Raji (cell line): Measurements from ENCODE around the gene RIMS4.

Source experiments
- POLR2A ChIP-seq: IDR thresholded peaks from 2 replicates; pipeline ENCODE4 v1.6.1; 2011; ENCODE audit warnings: low read depth, low read length, control low read depth; ENCODE audit not compliant: insufficient read depth

RIMS4 gene

GRCh38 chr20:44745598-44746366 is 64.6 kb downstream of the RIMS4 start, which contains the start of gene KCNK15:
TSS of gene KCNK15 (plus strand) at chr20:44745865. CDS start at chr20:44745911, 46 bp downstream.
- TF ChIP-seq POLR2A = no peak

GRCh38 chr20:44745122-44745597 is 65.2 kb downstream of the RIMS4 start:
- TF ChIP-seq POLR2A = no peak

- no peak for TF ChIP-seq POLR2A
Observed at GRCh38 chr20:44743916-44744655, 66.3 kb downstream of the RIMS4 start.

GRCh38 chr20:44743080-44743701 is 67.2 kb downstream of the RIMS4 start:
- TF ChIP-seq POLR2A = no peak

- TF ChIP-seq POLR2A = no peak
Observed at GRCh38 chr20:44742304-44743079, 67.9 kb downstream of the RIMS4 start.

GRCh38 chr20:44739942-44740341 is 70.4 kb downstream of the RIMS4 start:
- no peak for TF ChIP-seq POLR2A

- TF ChIP-seq POLR2A = peak; percentile 55; the same call in 1 of the 2 replicates
Observed at GRCh38 chr20:44738813-44739477, 71.4 kb downstream of the RIMS4 start.

- TF ChIP-seq POLR2A = no peak
Observed at GRCh38 chr20:44737116-44737515, 73.2 kb downstream of the RIMS4 start.

GRCh38 chr20:44736170-44737021 is 74.0 kb downstream of the RIMS4 start:
- no peak for TF ChIP-seq POLR2A

- TF ChIP-seq POLR2A = no peak
Observed at GRCh38 chr20:44735816-44736169, 74.6 kb downstream of the RIMS4 start.

- TF ChIP-seq POLR2A = no peak
Observed at GRCh38 chr20:44734938-44735337, 75.4 kb downstream of the RIMS4 start.

- TF ChIP-seq POLR2A = no peak
Observed at GRCh38 chr20:44733341-44734069, 76.8 kb downstream of the RIMS4 start.

GRCh38 chr20:44732327-44732726 is 78.0 kb downstream of the RIMS4 start:
- TF ChIP-seq POLR2A = no peak

- no peak for TF ChIP-seq POLR2A
Observed at GRCh38 chr20:44731657-44732056, 78.7 kb downstream of the RIMS4 start.
